GM12878 (cell line): ENCODE results near the gene APEX1. TPM values are rescaled to one million over a fixed set of nuclear protein-coding genes. Genes with fewer than 3 reads are reported as not detected.

Source experiments
- ATAC-seq: fragments of 200-7000 bp; cut with Tn5 transposase; 3 replicates; pipeline ENCODE4 v1.9.1; 2020; ENCODE audit warnings: mild to moderate bottlenecking, moderate library complexity
- BruUV-seq: library from RNA; stranded (reverse); fragments of 400-500 nt; replicated peaks from 2 replicates; lab custom pipeline; 2021; lab: Mats Ljungman, UMichigan
- CTCF ChIA-PET: fragments of 300-600 bp; sonication (Branson Sonifier 250); formaldehyde crosslinking; extraction: SDS; loops from one replicate; lab custom pipeline; 2021; ENCODE audit warnings: inconsistent platforms; lab: Yijun Ruan, JAX
- POLR2A ChIA-PET: fragments of 350-600 bp; formaldehyde crosslinking; extraction: SDS; loops from one replicate; lab custom pipeline; 2021; ENCODE audit warnings: inconsistent platforms; lab: Charles Lee
- RAD21 ChIA-PET: fragments of 300-600 bp; sonication (Branson Sonifier 250); formaldehyde crosslinking; loops from one replicate; lab custom pipeline; 2023; ENCODE audit warnings: antibody characterized with exemption; ENCODE audit not compliant: unreplicated experiment; lab: Charles Lee
- SMC1A ChIA-PET: fragments of 300-600 bp; sonication (Branson Sonifier 250); formaldehyde crosslinking; loops from one replicate; lab custom pipeline; 2023; ENCODE audit not compliant: unreplicated experiment, uncharacterized antibody; lab: Charles Lee
- DNase-seq: peaks from one replicate; pipeline ENCODE4 v3.0.0-alpha.2; 2011; ENCODE audit warnings: low read depth, low spot score
- FAIRE-seq: peaks from 3 replicates; lab custom pipeline; 2011; peaks lifted over from hg19 to GRCh38; lab: Jason Lieb, UNC
- H2AFZ ChIP-seq: 2 replicates; pipeline ENCODE4 v1.6.0; 2011; ENCODE audit warnings: low read depth, low read length, control low read depth; ENCODE audit not compliant: control insufficient read depth
- H3K27ac ChIP-seq: 2 replicates; pipeline ENCODE4 v1.5.1; 2011; ENCODE audit warnings: control low read depth; ENCODE audit not compliant: control insufficient read depth, insufficient read depth
- H3K27me3 ChIP-seq, 2 experiments: replicated peaks in 1 of 2; 2 replicates each; pipeline versions ENCODE4 v1.6.0 to v1.6.1; 2011; ENCODE audit warnings: low read length in 1 of 2; ENCODE audit not compliant: control insufficient read depth in 2 of 2, insufficient read depth in 2 of 2
- H3K36me3 ChIP-seq, 2 experiments: 2 replicates each; pipeline ENCODE4 v1.5.1; 2011; ENCODE audit warnings: low read length in 1 of 2; ENCODE audit not compliant: control insufficient read depth in 2 of 2, insufficient read depth in 2 of 2
- H3K4me1 ChIP-seq: 2 replicates; pipeline ENCODE4 v1.6.1; 2011; ENCODE audit warnings: mild to moderate bottlenecking, low read length, moderate library complexity, mixed read lengths; ENCODE audit not compliant: control insufficient read depth, insufficient read depth
- H3K4me2 ChIP-seq: 2 replicates; pipeline ENCODE4 v1.6.0; 2011; ENCODE audit warnings: control low read depth; ENCODE audit not compliant: control insufficient read depth, insufficient read depth
- H3K4me3 ChIP-seq: fragments of 200-600 bp; sonication (generic); 2 replicates; pipeline ENCODE4 v1.5.1; 2016
- H3K79me2 ChIP-seq: 2 replicates; pipeline ENCODE4 v1.6.0; 2011; ENCODE audit warnings: low read length; ENCODE audit not compliant: control insufficient read depth, insufficient read depth
- H3K9ac ChIP-seq: 2 replicates; pipeline ENCODE4 v1.8.0; 2011; ENCODE audit warnings: low read length, control low read depth, mixed read lengths; ENCODE audit not compliant: control insufficient read depth, insufficient read depth
- H3K9me3 ChIP-seq: replicated peaks from 3 replicates; pipeline ENCODE4 v1.5.1; 2011; ENCODE audit warnings: mild to moderate bottlenecking, low read length; ENCODE audit not compliant: control insufficient read depth, insufficient read depth
- H4K20me1 ChIP-seq: 2 replicates; pipeline ENCODE4 v1.6.0; 2011; ENCODE audit not compliant: control insufficient read depth, insufficient read depth
- DPF2 ChIP-seq: fragments of 450-650 bp; IDR thresholded peaks from 2 replicates; pipeline ENCODE4 v1.6.1; 2017; ENCODE audit warnings: mild to moderate bottlenecking
- ETV6 ChIP-seq, 2 experiments: fragments of 450-650 bp in 1 of 2; IDR thresholded peaks in 1 of 2; conservative IDR thresholded peaks in 1 of 2; 2 replicates each; pipeline ENCODE4 v1.6.1; 2014; ENCODE audit warnings: antibody characterized with exemption in 1 of 2, borderline replicate concordance in 1 of 2, low read depth in 1 of 2, mild to moderate bottlenecking in 1 of 2, moderate library complexity in 1 of 2
- FOXK2 ChIP-seq: fragments of 450-650 bp; IDR thresholded peaks from 2 replicates; pipeline ENCODE4 v1.6.1; 2017; ENCODE audit warnings: mild to moderate bottlenecking, moderate library complexity
- HDAC2 ChIP-seq: fragments of 200-600 bp; sonication (generic); IDR thresholded peaks from 2 replicates; pipeline ENCODE4 v1.6.1; 2017
- MYC ChIP-seq: IDR thresholded peaks from 2 replicates; pipeline ENCODE4 v1.6.1; 2011; ENCODE audit warnings: mild to moderate bottlenecking, low read length, moderate library complexity, inconsistent platforms; ENCODE audit not compliant: insufficient read depth, insufficient replicate concordance, insufficient read length, severe bottlenecking
- WGBS: methylation state at CpG from one replicate; pipeline ENCODE4 v1.1.6; 2016; ENCODE audit warnings: low lambda C conversion rate; ENCODE audit not compliant: insufficient replicate concordance, insufficient coverage; ENCODE audit errors: missing lambda C conversion rate; 5-methylcytosine and 5-hydroxymethylcytosine counted together
- in situ Hi-C: fragments of 300-500 bp; cut with MboI; formaldehyde crosslinking; loops from 9 replicates; pipeline ENCODE4 v1.14.3; 2018; ENCODE audit warnings: mixed read lengths
- intact Hi-C: fragments of 100-400 bp; cut with micrococcal nuclease; formaldehyde crosslinking; loops from one replicate; pipeline ENCODE4 v1.14.2; 2022; ENCODE audit not compliant: unreplicated experiment
- polyA plus RNA-seq, 11 experiments: library from polyadenylated mRNA; depleted of rRNA in 4 of 11; unstranded in 6 of 11; stranded (reverse) in 5 of 11; fragments of >200 nt; fragmentation: Nextera tagmentation in 4 of 11; fragmentation: Illumina TruSeq in 1 of 11; extraction: Ambion mirVana in 4 of 11; extraction: Trizol in 1 of 11; gene quantifications; 1 replicate in 1 of 11; 2 replicates in 10 of 11; pipeline versions ENCODE4 v1.2.1 to v1.2.3, GENCODE V29; 2011 to 2016; ENCODE audit warnings: inconsistent platforms in 2 of 11, missing spikeins in 2 of 11, low read depth in 1 of 11
- total RNA-seq, 4 experiments: library from RNA; depleted of rRNA in 3 of 4; stranded (reverse); fragments of >200 nt in 3 of 4; fragmentation: Illumina TruSeq in 1 of 4; extraction: Trizol in 1 of 4; gene quantifications; 2 replicates each; pipeline versions ENCODE4 v1.2.1 to v1.2.3, GENCODE V29; 2013 to 2021
- TF ChIP-seq, protein P1 (sequence below): fragments of 450-650 bp; IDR thresholded peaks from 2 replicates; pipeline ENCODE4 v1.6.1; 2016; ENCODE audit warnings: mild to moderate bottlenecking, moderate library complexity, borderline replicate concordance
- TF ChIP-seq, protein P2 (sequence below): fragments of 450-650 bp; IDR thresholded peaks from 2 replicates; pipeline ENCODE4 v1.6.1; 2017; ENCODE audit warnings: mild to moderate bottlenecking

APEX1 gene
- total and polyA plus RNA-seq, 10 of the 15 experiments (the other 5 are each of a cell fraction or from before 2014, with no cell fraction given), result 115 to 407 (median 300) TPM

DNA sequence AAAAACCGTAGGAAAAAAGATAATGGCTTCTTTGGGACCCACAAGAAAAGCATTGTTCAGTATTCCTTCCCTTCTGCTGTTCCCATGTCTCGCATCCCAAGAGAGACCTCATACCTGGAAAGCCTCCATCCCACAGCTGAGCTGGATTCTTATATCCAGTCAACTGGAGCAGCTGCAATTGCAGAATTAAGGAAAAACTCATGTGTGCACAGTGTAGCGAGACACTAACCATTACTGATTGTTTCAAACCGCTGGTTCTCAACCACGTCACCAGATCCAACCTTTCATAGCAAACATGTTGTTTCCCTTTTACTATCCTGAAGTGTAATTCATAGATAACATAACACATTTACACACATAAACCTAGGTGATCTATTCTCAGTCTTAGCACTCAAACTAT is 44.9 kb downstream of the APEX1 start (continued):
- TF ChIP-seq, protein P1, sequence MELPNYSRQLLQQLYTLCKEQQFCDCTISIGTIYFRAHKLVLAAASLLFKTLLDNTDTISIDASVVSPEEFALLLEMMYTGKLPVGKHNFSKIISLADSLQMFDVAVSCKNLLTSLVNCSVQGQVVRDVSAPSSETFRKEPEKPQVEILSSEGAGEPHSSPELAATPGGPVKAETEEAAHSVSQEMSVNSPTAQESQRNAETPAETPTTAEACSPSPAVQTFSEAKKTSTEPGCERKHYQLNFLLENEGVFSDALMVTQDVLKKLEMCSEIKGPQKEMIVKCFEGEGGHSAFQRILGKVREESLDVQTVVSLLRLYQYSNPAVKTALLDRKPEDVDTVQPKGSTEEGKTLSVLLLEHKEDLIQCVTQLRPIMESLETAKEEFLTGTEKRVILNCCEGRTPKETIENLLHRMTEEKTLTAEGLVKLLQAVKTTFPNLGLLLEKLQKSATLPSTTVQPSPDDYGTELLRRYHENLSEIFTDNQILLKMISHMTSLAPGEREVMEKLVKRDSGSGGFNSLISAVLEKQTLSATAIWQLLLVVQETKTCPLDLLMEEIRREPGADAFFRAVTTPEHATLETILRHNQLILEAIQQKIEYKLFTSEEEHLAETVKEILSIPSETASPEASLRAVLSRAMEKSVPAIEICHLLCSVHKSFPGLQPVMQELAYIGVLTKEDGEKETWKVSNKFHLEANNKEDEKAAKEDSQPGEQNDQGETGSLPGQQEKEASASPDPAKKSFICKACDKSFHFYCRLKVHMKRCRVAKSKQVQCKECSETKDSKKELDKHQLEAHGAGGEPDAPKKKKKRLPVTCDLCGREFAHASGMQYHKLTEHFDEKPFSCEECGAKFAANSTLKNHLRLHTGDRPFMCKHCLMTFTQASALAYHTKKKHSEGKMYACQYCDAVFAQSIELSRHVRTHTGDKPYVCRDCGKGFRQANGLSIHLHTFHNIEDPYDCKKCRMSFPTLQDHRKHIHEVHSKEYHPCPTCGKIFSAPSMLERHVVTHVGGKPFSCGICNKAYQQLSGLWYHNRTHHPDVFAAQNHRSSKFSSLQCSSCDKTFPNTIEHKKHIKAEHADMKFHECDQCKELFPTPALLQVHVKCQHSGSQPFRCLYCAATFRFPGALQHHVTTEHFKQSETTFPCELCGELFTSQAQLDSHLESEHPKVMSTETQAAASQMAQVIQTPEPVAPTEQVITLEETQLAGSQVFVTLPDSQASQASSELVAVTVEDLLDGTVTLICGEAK, result no peak
- TF ChIP-seq, protein P2, sequence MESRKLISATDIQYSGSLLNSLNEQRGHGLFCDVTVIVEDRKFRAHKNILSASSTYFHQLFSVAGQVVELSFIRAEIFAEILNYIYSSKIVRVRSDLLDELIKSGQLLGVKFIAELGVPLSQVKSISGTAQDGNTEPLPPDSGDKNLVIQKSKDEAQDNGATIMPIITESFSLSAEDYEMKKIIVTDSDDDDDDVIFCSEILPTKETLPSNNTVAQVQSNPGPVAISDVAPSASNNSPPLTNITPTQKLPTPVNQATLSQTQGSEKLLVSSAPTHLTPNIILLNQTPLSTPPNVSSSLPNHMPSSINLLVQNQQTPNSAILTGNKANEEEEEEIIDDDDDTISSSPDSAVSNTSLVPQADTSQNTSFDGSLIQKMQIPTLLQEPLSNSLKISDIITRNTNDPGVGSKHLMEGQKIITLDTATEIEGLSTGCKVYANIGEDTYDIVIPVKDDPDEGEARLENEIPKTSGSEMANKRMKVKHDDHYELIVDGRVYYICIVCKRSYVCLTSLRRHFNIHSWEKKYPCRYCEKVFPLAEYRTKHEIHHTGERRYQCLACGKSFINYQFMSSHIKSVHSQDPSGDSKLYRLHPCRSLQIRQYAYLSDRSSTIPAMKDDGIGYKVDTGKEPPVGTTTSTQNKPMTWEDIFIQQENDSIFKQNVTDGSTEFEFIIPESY, result no peak

DNA sequence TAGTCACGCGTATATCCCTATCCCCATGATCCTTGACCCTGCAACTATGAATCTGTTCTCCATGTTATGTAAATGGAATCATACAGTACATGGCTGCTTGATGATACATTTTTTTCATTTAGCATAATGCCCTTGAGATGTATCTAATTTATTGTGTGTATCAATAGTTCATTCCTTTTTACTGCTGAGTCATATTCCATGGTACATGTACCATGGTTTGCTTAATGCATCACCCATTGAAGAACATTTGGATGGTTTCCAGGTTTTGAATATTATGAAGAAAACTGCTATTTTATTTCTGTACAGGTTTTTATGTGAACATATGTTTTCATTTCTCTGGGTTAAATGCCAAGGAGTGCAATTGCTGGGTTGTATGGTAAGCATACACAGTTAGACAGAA is 46.3 kb downstream of the APEX1 start:
- H3K27ac ChIP-seq, result no peak overlapping the region
- POLR2A ChIA-PET, result no interaction called here
- no peak overlapping the region for H3K4me3 ChIP-seq
- SMC1A ChIA-PET, result no interaction called here
- no peaks in the 10 kb centered on the region for H4K20me1 ChIP-seq
- no peak overlapping the region for H3K9ac ChIP-seq
- H3K27me3 ChIP-seq, result no peaks in the 10 kb centered on the region
- TF ChIP-seq MYC (no peak), HDAC2 (no peak), FOXK2 (no peak), DPF2 (no peak), ETV6 (conservative IDR thresholded peaks at IDR 0.05 in 1 of 2, IDR thresholded peaks at IDR 0.05 in 1 of 2; ENCODE audit: borderline replicate concordance in 1 of 2, low read depth in 1 of 2) (no peak)
- TF ChIP-seq, all 136 proteins: peak for 0
- no peak overlapping the region for H2AFZ ChIP-seq
- WGBS, result 94% methylated on average over 2 of the region's 2 CpGs
- ChIA-PET RAD21 (no interaction called here), CTCF (no interaction called here)
- no peaks in the 10 kb centered on the region for H3K36me3 ChIP-seq
- DNase-seq (no peak), FAIRE-seq (no peak), ATAC-seq (no peak)
- H3K79me2 ChIP-seq, result no peaks in the 10 kb centered on the region
- no peaks in the 10 kb centered on the region; the same call in 2 of the 3 replicates for H3K9me3 ChIP-seq
- in situ Hi-C loops, result no loop called here
- intact Hi-C loops, result no loop called here
- BruUV-seq, result no TSS peak
- H3K4me2 ChIP-seq, result no peak overlapping the region
- H3K4me1 ChIP-seq, result peaks cover 8% of the 10 kb centered on the region; the same call in 1 of the 2 replicates
